GM19438 (cell line): Measurements from ENCODE around the gene MOGAT1.
A peak's percentile ranks its signal among the peaks of the same experiment; 100 is the strongest.
"Not testable (repeated sequence)": the region's sequence is repeated elsewhere in the genome, so short reads cannot be mapped to it uniquely, and the experiment has no call there.

Experiments used
- ATAC-seq: cut with Tn5 transposase; IDR thresholded peaks from one replicate; pipeline ENCODE4 v1.9.1; 2021; ENCODE audit warnings: low read depth; ENCODE audit not compliant: unreplicated experiment

The MOGAT1 gene

DNA sequence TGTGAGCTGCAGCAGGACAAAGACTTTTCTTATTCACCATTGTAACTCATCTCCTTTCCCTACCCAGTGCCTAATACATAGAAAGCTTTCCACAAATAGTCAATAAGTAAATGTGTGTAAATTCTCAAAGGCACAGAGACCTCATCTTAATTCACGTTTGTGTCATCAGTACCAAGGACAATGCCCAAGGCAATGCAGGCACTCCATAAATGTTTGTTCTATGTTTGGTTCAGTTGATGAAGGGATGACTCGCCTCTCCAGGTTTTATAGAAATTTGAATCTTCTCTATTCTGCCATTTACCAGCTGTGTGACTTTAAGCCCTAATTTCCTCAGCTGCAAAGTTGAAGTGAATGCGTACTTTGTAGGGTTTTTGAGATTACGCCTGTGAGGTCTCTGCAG lies 2.1 kb upstream of the MOGAT1 start:
- no peak for ATAC-seq

GRCh38 chr2:222670191-222671038 lies 1.0 kb upstream of the MOGAT1 start:
- no peak for ATAC-seq

DNA sequence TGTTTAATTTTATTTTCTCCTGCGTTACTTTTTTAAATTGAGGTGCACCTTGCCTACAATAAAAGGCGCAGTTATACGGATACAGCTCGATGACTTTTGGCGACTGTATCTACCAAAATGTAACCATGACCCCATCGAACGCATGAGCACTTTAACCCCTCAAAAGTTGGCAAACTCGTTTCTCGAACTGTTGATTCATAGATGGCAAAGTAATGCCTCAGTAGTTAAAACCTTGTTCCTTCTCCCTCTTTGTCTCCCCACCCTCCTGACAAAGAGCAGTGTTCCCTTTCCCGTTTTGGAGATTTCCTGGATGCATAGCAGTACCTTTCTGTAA lies 577 bp downstream of the MOGAT1 start:
- ATAC-seq = no peak

- no peak for ATAC-seq
Observed at GRCh38 chr2:222673273-222673672, 1.8 kb downstream of the MOGAT1 start.

GRCh38 chr2:222673883-222674282 lies 2.4 kb downstream of the MOGAT1 start:
- no peak for ATAC-seq

GRCh38 chr2:222677981-222678380 lies 6.5 kb downstream of the MOGAT1 start:
- no peak for ATAC-seq

- no peak for ATAC-seq
Observed at GRCh38 chr2:222683805-222684204, 12.3 kb downstream of the MOGAT1 start.

GRCh38 chr2:222686086-222686750 lies 14.8 kb downstream of the MOGAT1 start:
- ATAC-seq = no peak

- ATAC-seq = no peak
Observed at GRCh38 chr2:222688917-222689316, 17.5 kb downstream of the MOGAT1 start.

DNA sequence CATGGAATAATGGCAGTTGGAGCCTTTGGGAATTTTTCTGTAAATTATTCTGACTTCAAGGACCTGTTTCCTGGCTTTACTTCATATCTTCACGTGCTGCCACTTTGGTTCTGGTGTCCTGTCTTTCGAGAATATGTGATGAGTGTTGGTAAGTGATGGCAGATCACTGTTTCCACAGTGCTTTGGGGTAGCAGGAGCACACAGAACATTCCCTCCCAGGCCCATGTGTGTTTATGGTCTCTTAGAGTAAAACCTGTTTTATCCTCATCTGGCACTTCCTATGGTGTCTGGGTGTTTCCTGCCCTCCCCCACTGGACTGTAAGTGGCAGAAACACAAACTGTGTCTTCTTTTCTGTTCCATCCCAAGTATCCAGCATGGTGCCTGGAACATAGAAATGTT lies 17.9 kb downstream of the MOGAT1 start:
- ATAC-seq = no peak

DNA sequence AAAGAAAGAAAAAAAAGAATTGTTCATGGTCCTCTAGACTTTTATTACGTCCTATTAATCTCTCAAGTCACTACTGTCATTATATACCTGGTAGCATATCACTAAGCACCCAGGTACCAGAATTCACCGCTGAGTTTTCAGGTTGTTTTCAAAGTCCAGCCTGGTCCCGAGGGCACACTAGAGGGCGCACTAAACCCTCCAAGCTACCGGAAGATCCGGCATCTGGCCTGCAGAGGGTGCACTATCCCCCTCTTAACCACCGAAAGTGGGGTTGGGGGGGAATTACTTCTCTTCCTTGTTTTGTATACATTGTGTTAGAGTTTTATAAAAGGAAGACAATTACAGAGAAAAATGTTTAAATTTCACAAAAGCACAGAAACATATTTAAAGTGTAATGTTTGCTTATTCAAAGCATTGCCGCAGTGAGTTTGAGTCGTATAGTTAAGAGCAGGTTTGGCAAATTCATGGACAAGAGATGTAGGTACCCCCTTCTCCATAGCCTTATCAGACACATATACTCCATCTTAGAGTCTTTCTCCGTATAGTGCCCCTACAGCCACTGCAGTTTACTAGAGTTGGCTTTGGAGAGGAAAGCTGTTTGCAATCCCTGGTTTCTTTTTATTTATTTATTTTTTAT lies 19.2 kb downstream of the MOGAT1 start:
- peak; percentile 98 for ATAC-seq

DNA sequence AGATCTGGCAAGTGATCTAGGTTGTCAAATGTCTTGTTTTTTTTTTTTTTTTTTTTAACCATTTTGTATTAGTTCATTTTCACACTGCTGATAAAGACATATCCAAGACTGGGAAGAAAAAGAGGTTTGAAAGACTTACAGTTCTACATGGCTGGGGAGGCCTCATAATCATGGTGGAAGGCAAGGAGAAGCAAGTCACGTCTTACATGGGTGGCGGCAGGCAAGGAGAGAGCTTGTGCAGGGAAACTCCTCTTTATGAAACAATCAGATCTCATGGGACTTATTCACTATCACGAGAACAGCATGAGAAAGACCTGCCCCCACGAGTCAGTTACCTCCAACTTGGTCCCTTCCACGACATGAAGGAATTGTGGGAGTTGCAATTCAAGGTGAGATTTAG lies 22.0 kb downstream of the MOGAT1 start:
- ATAC-seq = not testable (repeated sequence)

DNA sequence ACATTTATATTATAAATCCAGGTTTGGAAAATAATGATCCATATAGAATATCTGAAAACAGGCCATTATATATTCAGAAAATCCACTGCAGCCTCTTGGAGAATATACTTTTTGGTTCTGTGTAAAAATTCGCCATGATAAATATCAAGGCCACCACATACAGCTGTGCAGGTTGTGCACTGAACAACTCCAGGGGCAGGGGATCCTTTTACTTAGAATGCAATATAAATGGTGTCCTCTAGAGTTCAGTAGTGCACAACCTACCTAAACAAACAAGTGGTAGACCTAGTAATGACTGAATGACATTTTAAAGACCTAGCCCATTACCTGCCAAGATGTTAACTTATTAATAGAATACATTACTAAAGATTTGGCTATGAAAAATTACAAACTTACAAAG lies 22.4 kb downstream of the MOGAT1 start:
- no peak for ATAC-seq

- ATAC-seq = no peak
Observed at GRCh38 chr2:222698276-222698675, 26.8 kb downstream of the MOGAT1 start.

- ATAC-seq = no peak
Observed at GRCh38 chr2:222701233-222701632, 29.8 kb downstream of the MOGAT1 start.

DNA sequence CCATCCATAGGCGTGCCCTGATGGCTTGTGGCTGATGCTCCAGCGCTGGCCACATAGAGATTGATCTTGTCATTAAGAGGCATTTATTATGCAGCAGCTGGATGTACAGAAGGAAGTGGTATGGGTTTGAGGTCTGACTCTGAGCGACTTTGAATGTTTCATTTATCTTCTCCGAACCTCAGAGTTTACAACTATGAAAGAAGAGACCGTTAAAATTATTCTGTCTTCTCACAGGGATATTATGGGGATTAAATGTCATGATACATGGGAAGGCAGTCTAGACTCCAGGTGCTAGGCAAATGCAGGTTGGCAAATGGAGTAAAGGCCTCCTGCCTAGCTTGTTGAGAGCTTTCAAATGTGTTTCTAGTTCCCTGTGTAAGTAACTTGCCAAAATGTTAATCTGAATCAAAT lies 30.3 kb downstream of the MOGAT1 start:
- no peak for ATAC-seq

DNA sequence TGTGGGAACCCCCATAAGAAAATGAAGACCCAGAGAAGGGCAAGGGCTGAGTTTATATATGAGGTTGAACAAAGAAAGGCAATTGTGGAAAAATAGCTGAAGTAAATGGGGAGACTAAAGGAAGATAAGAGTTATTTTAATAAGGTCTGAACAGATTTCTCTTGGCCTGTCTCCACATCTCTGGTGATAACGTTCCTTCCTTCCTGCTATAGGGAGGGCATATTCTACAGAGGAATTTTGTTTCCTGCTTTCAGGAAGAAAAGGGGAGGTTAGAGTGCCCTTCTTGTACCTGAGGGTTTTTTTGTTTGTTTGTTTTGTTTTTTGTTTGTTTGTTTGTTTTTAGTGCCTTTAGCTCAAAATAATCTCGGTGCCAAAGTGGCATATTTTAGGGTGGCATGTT lies 31.6 kb downstream of the MOGAT1 start:
- no peak for ATAC-seq

GRCh38 chr2:222703886-222704285 lies 32.4 kb downstream of the MOGAT1 start:
- no peak for ATAC-seq

DNA sequence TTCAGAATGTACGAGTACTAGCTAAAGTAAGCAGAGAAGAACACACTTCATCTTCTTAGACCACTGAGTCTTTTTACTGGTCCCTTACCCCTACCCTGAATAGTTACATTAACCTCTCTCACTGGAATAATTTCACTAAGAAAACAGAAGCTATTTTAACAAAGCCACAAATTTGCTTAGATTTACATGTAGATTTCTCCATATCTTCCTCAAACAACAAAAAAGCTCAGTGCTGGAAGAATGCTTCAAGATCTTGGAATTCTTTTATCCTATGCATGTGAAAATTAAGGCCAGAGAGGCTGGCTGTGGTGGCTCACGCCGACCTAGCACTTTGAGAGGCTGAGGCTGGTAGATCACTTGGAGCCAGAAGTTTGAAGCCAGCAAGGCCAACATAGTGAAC lies 35.2 kb downstream of the MOGAT1 start:
- no peak for ATAC-seq

DNA sequence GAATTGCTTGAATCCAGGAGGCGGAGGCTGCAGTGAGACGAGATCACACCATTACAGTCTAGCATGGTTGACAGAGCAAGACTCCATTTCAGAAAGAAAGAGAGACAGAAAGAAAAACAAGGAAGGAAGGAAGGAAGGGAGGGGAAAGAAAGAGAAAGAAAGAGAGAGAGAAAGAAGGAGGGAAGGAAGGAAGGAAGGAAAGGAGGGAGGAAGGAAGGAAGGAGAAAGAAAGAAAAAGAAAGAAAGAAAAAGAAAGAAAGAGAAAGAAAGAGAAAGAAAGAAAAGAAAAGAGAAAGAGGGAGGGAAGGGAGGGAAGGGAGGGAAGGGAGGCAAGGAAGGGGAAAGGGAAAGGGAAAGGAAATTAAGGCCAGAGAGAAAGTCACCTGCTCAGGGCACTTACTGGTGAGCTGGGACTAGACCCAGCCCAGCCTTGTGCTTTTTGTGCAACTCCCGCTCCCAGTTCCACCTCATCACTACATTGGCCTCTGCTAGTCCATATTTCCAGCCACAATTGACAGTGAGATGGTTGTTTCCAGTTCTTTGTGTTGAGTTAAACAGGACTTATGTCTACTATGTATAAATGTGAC lies 35.7 kb downstream of the MOGAT1 start:
- ATAC-seq = no peak

GRCh38 chr2:222707689-222708273 lies 36.3 kb downstream of the MOGAT1 start:
- no peak for ATAC-seq
